GM12878 (cell line): ENCODE measurements around the gene PBRM1.

Experiments
- EP300 ChIP-seq, 2 experiments: fragments of 150-350 bp in 1 of 2; IDR thresholded peaks; 2 replicates each; pipeline ENCODE4 v1.6.1; 2011 to 2012; ENCODE audit warnings: low read depth in 2 of 2, low read length in 2 of 2, borderline replicate concordance in 1 of 2, improper control_type of control experiment in 1 of 2, inconsistent platforms in 1 of 2; ENCODE audit not compliant: control insufficient read depth in 1 of 2
- MTA2 ChIP-seq: fragments of 450-650 bp; IDR thresholded peaks from 2 replicates; pipeline ENCODE4 v1.6.1; 2016; ENCODE audit warnings: low read depth, mild to moderate bottlenecking, moderate library complexity
- POLR2A ChIP-seq: IDR thresholded peaks from 2 replicates; pipeline ENCODE4 v1.6.1; 2011; ENCODE audit warnings: low read depth, mild to moderate bottlenecking, low read length
- RAD21 ChIP-seq: IDR thresholded peaks from 2 replicates; pipeline ENCODE4 v1.6.1; 2011; ENCODE audit warnings: mild to moderate bottlenecking, low read depth, low read length, moderate library complexity; ENCODE audit not compliant: insufficient read depth
- TF ChIP-seq, protein P1 (sequence below): IDR thresholded peaks from 2 replicates; pipeline ENCODE4 v1.6.1; 2011; ENCODE audit warnings: low read depth, mild to moderate bottlenecking, low read length, moderate library complexity, borderline replicate concordance; ENCODE audit errors: extremely low read depth
- TF ChIP-seq, protein P2 (sequence below): IDR thresholded peaks from 2 replicates; pipeline ENCODE4 v1.6.1; 2012; ENCODE audit warnings: low read depth, low read length, improper control_type of control experiment
- TF ChIP-seq, protein P3 (sequence below), 3 experiments: IDR thresholded peaks in 2 of 3; conservative IDR thresholded peaks in 1 of 3; 2 replicates each; pipeline ENCODE4 v1.5.1; 2011; ENCODE audit warnings: low read depth in 3 of 3, low read length in 3 of 3, mild to moderate bottlenecking in 3 of 3, control low read depth in 2 of 3, moderate library complexity in 2 of 3, inconsistent platforms in 1 of 3, mixed read lengths in 1 of 3; ENCODE audit not compliant: control insufficient read depth in 2 of 3, insufficient read depth in 1 of 3; ENCODE audit errors: extremely low read depth in 1 of 3
- TF ChIP-seq, protein P4 (sequence below): IDR thresholded peaks from 2 replicates; pipeline ENCODE4 v1.6.1; 2012; ENCODE audit warnings: mild to moderate bottlenecking, low read depth, low read length

DNA sequence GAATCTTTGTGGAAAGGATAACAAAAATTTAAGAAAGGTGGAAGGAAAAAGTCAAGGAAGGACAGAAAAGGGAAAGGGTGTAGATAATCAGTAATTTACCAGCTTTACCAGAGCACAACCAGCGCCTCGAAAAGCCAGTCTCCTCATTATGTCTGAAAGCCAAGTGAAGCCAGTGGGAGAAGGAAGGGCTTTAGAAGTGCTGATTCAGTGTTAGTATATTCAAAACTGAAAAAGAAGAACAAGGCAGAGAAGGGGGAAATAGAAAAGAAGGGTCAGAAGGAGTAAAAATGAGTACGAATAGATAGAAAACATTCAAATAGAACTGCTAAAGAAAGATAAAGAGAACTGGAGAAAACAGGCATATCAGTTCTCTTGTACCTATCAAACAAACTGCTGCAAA, 4.1 kb downstream of the PBRM1 start:
- TF ChIP-seq EP300 (IDR thresholded peaks at IDR 0.05; ENCODE audit: borderline replicate concordance in 1 of 2, control insufficient read depth in 1 of 2, low read depth in 2 of 2, low read length in 2 of 2) (no peak), MTA2 (no peak), POLR2A (no peak), RAD21 (no peak)
- TF ChIP-seq, protein P1, sequence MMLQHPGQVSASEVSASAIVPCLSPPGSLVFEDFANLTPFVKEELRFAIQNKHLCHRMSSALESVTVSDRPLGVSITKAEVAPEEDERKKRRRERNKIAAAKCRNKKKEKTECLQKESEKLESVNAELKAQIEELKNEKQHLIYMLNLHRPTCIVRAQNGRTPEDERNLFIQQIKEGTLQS: no peak
- TF ChIP-seq, protein P2, sequence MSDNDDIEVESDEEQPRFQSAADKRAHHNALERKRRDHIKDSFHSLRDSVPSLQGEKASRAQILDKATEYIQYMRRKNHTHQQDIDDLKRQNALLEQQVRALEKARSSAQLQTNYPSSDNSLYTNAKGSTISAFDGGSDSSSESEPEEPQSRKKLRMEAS: no peak
- TF ChIP-seq, protein P3, sequence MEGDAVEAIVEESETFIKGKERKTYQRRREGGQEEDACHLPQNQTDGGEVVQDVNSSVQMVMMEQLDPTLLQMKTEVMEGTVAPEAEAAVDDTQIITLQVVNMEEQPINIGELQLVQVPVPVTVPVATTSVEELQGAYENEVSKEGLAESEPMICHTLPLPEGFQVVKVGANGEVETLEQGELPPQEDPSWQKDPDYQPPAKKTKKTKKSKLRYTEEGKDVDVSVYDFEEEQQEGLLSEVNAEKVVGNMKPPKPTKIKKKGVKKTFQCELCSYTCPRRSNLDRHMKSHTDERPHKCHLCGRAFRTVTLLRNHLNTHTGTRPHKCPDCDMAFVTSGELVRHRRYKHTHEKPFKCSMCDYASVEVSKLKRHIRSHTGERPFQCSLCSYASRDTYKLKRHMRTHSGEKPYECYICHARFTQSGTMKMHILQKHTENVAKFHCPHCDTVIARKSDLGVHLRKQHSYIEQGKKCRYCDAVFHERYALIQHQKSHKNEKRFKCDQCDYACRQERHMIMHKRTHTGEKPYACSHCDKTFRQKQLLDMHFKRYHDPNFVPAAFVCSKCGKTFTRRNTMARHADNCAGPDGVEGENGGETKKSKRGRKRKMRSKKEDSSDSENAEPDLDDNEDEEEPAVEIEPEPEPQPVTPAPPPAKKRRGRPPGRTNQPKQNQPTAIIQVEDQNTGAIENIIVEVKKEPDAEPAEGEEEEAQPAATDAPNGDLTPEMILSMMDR (IDR thresholded peaks at IDR 0.05 in 2 of 3, conservative IDR thresholded peaks at IDR 0.05 in 1 of 3; ENCODE audit: control insufficient read depth in 2 of 3, extremely low read depth in 1 of 3, insufficient read depth in 1 of 3, low read depth in 3 of 3, low read length in 3 of 3): no peak
- TF ChIP-seq, protein P4, sequence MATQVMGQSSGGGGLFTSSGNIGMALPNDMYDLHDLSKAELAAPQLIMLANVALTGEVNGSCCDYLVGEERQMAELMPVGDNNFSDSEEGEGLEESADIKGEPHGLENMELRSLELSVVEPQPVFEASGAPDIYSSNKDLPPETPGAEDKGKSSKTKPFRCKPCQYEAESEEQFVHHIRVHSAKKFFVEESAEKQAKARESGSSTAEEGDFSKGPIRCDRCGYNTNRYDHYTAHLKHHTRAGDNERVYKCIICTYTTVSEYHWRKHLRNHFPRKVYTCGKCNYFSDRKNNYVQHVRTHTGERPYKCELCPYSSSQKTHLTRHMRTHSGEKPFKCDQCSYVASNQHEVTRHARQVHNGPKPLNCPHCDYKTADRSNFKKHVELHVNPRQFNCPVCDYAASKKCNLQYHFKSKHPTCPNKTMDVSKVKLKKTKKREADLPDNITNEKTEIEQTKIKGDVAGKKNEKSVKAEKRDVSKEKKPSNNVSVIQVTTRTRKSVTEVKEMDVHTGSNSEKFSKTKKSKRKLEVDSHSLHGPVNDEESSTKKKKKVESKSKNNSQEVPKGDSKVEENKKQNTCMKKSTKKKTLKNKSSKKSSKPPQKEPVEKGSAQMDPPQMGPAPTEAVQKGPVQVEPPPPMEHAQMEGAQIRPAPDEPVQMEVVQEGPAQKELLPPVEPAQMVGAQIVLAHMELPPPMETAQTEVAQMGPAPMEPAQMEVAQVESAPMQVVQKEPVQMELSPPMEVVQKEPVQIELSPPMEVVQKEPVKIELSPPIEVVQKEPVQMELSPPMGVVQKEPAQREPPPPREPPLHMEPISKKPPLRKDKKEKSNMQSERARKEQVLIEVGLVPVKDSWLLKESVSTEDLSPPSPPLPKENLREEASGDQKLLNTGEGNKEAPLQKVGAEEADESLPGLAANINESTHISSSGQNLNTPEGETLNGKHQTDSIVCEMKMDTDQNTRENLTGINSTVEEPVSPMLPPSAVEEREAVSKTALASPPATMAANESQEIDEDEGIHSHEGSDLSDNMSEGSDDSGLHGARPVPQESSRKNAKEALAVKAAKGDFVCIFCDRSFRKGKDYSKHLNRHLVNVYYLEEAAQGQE: no peak
